ENCODE measurements around the gene LRFN3. TPM values are rescaled to one million over a fixed set of nuclear protein-coding genes. Genes with fewer than 3 reads are reported as not detected.

Gene LRFN3
- total RNA-seq, 1 donor from 2014 or later = 6.1 TPM

DNA sequence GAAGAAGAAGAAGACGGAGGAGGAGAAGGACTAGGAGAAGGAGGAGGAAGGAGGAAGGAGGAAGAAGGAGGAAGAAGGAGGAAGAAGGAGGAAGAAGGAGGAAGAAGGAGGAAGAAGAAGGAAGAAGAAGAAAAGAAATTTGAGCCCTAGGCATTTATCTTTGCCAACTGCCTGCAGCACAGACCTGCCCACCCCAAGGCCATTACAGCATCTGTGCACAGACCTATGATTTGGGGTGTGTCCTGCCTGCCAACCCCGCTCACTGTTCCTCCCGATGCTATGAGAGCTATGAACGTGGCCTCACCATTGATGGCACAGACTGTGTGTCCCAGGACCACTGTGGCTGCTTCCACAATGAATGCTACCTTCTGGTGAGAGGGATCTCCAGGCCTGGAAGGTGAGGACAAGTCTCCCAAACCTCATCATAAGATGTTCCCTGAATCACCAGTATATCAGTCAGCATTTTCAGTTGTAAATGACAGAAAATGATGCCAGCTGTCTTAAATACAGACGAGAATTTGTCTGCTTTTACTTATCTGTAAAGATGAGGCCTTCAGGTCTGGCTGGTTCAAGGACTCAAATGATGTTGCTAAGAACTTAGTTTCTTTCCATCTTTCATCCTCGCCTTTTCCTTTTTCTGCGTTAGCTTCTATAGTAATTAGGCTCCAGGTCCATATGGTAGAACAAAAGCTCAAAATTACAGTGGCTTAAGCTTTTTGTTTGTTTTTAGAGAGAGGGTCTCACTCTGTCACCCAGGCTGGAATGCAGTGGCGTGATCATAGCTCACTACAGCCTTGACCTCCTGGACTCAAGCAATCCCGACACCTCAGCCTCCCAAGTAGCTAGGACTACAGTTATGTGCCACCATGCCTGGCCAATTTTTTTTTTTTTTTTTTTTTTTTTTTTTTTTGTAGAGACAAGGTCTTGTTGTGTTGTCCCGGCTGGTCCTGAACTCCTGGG, 54.9 kb downstream of the LRFN3 start:
- DNase-seq (no peak), ATAC-seq (ENCODE audit: poor library complexity) (no peak)
- intact Hi-C loops (cut with DNase I) = no loop called here

GRCh38 chr19:35991731-35992450, 55.7 kb downstream of the LRFN3 start:
- ATAC-seq (ENCODE audit: poor library complexity) = no peak

DNA sequence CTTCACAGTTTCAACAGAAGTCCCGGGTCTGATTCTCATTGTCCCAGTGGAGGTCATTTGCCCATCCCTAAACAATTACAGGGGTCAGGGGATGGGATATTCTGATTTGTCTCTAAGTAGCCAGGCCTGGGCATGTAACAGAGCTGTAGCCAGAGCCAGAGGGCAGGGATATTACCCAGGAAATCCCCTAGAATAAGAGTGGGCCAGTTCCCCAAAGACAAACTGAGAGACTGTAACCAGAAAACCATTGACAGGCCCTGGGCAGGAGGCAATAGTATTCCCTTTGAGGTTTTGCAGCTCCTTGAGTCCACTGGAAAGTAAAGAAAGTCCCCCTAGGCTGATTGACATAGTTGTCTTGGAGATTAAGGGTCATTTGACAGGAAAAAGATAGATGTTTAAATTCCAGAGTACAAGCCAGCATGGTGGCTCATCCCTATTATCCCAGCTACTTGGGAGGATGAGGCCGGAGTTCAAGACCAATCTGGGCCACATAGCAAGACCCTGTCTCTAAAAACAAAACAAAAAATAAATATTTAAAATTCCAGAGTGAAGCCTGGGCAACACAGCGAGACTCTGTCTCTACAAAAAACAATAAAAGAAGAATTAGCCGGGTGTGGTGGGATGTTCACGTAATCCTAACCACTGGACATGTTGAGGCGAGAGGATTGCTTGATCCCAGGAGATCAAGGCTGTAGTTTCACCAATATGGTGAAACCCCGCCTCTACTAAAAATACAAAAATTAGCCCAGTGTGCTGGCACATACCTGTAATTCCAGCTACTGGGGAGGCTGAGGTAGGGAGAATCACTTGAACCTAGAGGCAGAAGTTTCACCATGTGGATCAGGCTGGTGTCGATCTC, 57.0 kb downstream of the LRFN3 start:
- ATAC-seq (ENCODE audit: poor library complexity) (no peak), DNase-seq (no peak)
- intact Hi-C loops (cut with DNase I) = no loop called here

More at GRCh38 chr19:35991731-35992450, 55.7 kb downstream of the LRFN3 start:
- intact Hi-C loops (cut with DNase I) = no loop called here
- DNase-seq = no peak

DNA sequence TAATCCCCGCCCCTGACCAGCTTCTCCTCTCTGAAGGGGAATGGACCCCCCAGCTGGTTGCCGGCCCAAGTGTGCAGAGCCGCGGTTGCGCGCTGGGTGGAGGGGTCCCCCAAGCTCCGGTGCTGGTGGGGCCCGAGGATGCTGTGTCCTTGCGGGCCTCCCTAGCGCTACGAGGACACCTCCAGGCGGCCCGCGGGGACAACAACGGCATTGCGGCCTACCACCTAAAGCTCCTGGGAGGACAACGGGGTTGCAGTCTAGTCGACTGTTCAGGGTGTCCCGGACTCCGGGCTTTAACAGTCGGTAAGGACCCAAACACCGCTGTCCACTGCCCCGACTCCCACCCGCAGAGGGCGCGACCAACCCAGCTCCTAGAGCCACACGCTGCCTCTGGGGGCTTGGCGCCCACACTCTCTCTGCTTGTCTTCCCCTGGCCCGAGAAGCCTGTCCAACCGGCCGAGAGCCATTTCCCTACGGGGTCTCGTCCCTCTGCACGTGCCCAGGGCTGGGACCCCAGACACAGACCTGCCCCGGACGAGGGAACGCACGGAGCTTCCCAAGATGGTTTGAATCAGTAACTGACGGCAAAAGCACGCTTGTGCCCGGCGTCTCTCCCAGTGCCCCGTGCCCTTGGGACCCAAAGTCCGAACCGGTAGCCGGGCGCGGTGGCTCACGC, 57.9 kb downstream of the LRFN3 start:
- DNase-seq = peak; percentile 57
- intact Hi-C loops (cut with DNase I) = no loop called here

More for the DNA sequence above, 57.9 kb downstream of the LRFN3 start:
- peak; percentile 31 for ATAC-seq (ENCODE audit: poor library complexity)

Other genes with a start within 250 kb of the LRFN3 start
- gene ZBTB32, start 231.8 kb upstream of the LRFN3 start, total RNA-seq = not detected
- 16.3 TPM for gene KMT2B, start 218.4 kb upstream of the LRFN3 start, total RNA-seq
- 2.9 TPM for gene IGFLR1, start 193.9 kb upstream of the LRFN3 start, total RNA-seq
- gene U2AF1L4, start 191.0 kb upstream of the LRFN3 start, total RNA-seq = 22.6 TPM
- 40.7 TPM for gene PSENEN, start 190.7 kb upstream of the LRFN3 start, total RNA-seq
- gene LIN37, start 187.8 kb upstream of the LRFN3 start, total RNA-seq = 5.2 TPM
- 570 TPM for gene HSPB6, start 179.3 kb upstream of the LRFN3 start, total RNA-seq
- 5.9 TPM for gene PROSER3, start 178.2 kb upstream of the LRFN3 start, total RNA-seq
- gene ARHGAP33, start 160.8 kb upstream of the LRFN3 start, total RNA-seq = 3.0 TPM
- gene PRODH2, start 123.5 kb upstream of the LRFN3 start, total RNA-seq = not detected
- gene NPHS1, start 83.9 kb upstream of the LRFN3 start, total RNA-seq = not detected
- gene KIRREL2, start 79.5 kb upstream of the LRFN3 start, total RNA-seq = not detected
- gene APLP1, start 67.8 kb upstream of the LRFN3 start, total RNA-seq = 17.8 TPM
- 2.6 TPM for gene NFKBID, start 35.8 kb upstream of the LRFN3 start, total RNA-seq
- 4.1 TPM for gene HCST, start 33.8 kb upstream of the LRFN3 start, total RNA-seq
- gene TYROBP, start 28.1 kb upstream of the LRFN3 start, total RNA-seq = 28.3 TPM
- gene SDHAF1, start 58.8 kb downstream of the LRFN3 start, total RNA-seq = 10.2 TPM
- 0.30 TPM for gene SYNE4, start 72.4 kb downstream of the LRFN3 start, total RNA-seq
- gene ALKBH6, start 77.8 kb downstream of the LRFN3 start, total RNA-seq = 9.4 TPM
- 4.1 TPM for gene CLIP3, start 96.5 kb downstream of the LRFN3 start, total RNA-seq
- gene THAP8, start 117.9 kb downstream of the LRFN3 start, total RNA-seq = 4.2 TPM
- 28.3 TPM for gene WDR62, start 118.5 kb downstream of the LRFN3 start, total RNA-seq
- not detected for gene OVOL3, start 174.8 kb downstream of the LRFN3 start, total RNA-seq
- gene POLR2I, start 178.5 kb downstream of the LRFN3 start, total RNA-seq = 145 TPM
- gene TBCB, start 179.1 kb downstream of the LRFN3 start, total RNA-seq = 95.8 TPM
- gene CAPNS1, start 203.7 kb downstream of the LRFN3 start, total RNA-seq = 781 TPM
- gene COX7A1, start 216.1 kb downstream of the LRFN3 start, total RNA-seq = 3,311 TPM